Esophagus squamous epithelium (tissue), 4 donors: Measurements from ENCODE around the gene IQGAP2.

ENCODE experiments used
- CTCF ChIP-seq, 6 experiments: fragments of 450-650 bp in 4 of 6; fragments of 200-600 bp in 2 of 6; sonication (generic) in 2 of 6; IDR thresholded peaks; one replicate each; pipeline ENCODE4 v1.5.1; 2016 to 2019; ENCODE audit warnings: antibody characterized with exemption in 6 of 6, mild to moderate bottlenecking in 4 of 6, moderate library complexity in 4 of 6
- POLR2A ChIP-seq, 4 donors: fragments of 450-650 bp; IDR thresholded peaks; one replicate each; pipeline ENCODE4 v1.6.1; 2017; ENCODE audit warnings: antibody characterized with exemption in 4 of 4, mild to moderate bottlenecking in 4 of 4, moderate library complexity in 3 of 4

- TF ChIP-seq POLR2A (IDR thresholded peaks at IDR 0.05), result no peak
- no peak for TF ChIP-seq CTCF (IDR thresholded peaks at IDR 0.05)
Measured at GRCh38 chr5:76441890-76442673, 39.0 kb downstream of the IQGAP2 start.
